Adrenal gland (tissue), 5 donors: Measurements from ENCODE around the gene PTH2.

ENCODE experiments used
- CTCF ChIP-seq, 6 experiments: fragments of 450-650 bp in 4 of 6; fragments of 200-600 bp in 2 of 6; sonication (generic) in 1 of 6; IDR thresholded peaks; 1 replicate in 5 of 6; 2 replicates in 1 of 6; pipeline versions ENCODE4 v1.5.1 to v1.8.0; 2016 to 2021; ENCODE audit warnings: antibody characterized with exemption in 6 of 6, mild to moderate bottlenecking in 2 of 6, moderate library complexity in 1 of 6
- POLR2A ChIP-seq, 2 donors: fragments of 450-650 bp; IDR thresholded peaks; one replicate each; pipeline ENCODE4 v1.6.1; 2017; ENCODE audit warnings: antibody characterized with exemption in 2 of 2, mild to moderate bottlenecking in 2 of 2, moderate library complexity in 1 of 2
- donor health status: DM: no; HTN: no; CAD: no.

DNA sequence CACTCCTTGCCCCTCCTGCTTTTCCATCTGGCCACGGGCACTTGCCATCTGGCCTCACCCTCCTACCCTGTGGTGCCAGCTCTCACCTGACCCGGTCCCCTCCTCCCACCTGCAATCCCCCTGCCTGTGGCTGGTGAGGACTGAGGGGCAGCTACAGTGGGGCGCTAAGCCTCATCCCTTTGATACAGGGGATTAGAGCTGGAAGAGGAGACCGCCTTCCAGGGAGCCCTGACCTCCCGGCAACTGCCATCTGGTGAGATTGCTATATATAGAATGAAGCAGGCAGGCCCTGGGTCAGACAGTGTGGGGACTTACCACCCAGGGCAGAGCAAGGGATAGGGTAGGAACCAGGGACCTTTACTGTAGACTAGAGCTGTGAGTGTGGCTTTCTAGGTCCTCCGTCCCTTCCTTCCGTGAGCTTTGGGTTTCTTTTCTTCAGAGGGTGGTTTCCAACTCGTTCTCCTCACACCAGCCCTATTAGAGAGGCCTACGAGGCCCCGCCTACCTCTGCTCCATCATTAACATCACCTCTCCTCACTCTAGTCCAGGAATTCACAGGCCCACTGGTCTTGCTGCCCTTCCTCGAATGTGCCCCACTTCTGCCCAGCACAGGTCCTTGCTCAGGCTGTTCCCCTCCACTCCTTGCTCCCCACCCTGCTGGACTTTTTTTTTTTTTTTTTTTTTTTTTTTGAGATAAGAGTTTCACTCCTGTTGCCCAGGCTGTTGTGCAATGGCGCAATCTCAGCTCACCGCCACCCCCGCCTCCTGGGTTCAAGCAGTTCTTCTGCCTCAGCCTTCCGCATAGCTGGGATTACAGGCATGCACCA is 27.4 kb downstream of the PTH2 start:
- TF ChIP-seq POLR2A (IDR thresholded peaks at IDR 0.05) (no peak), CTCF (IDR thresholded peaks at IDR 0.05) (no peak)
